IgD-negative memory B cell (primary cell): ENCODE measurements around the gene CACNB1. TPM values are rescaled to one million over a fixed set of nuclear protein-coding genes. Genes with fewer than 3 reads are reported as not detected.

Experiments
- H3K27ac Mint-ChIP-seq, 3 donors: one replicate each; pipeline ENCODE4 v1.8.0; 2020 to 2022; ENCODE audit warnings: mild to moderate bottlenecking in 3 of 3, mixed read lengths in 3 of 3, moderate library complexity in 1 of 3
- H3K27me3 Mint-ChIP-seq: one replicate; pipeline ENCODE4 v1.8.0; 2021; ENCODE audit warnings: mixed read lengths
- H3K36me3 Mint-ChIP-seq: one replicate; pipeline ENCODE4 v1.8.0; 2020; ENCODE audit warnings: mild to moderate bottlenecking, mixed read lengths
- H3K4me1 Mint-ChIP-seq, 3 donors: one replicate each; pipeline ENCODE4 v1.8.0; 2020 to 2022; ENCODE audit warnings: mixed read lengths in 3 of 3, mild to moderate bottlenecking in 1 of 3
- H3K4me3 Mint-ChIP-seq, 4 donors: one replicate each; pipeline ENCODE4 v1.8.0; 2020 to 2022; ENCODE audit warnings: mild to moderate bottlenecking in 4 of 4, mixed read lengths in 4 of 4, moderate library complexity in 3 of 4
- H3K9me3 Mint-ChIP-seq, 3 donors: one replicate each; pipeline ENCODE4 v1.8.0; 2020 to 2021; ENCODE audit warnings: mixed read lengths in 3 of 3, mild to moderate bottlenecking in 1 of 3
- polyA plus RNA-seq: library from polyadenylated mRNA; unstranded; fragments of 300-500 nt; fragmentation: Illumina TruSeq; gene quantifications from one replicate; pipeline ENCODE4 v1.2.3, GENCODE V29; 2021

The CACNB1 gene
- polyA plus RNA-seq, 1 donor from 2014 or later, result 0.45 TPM

DNA sequence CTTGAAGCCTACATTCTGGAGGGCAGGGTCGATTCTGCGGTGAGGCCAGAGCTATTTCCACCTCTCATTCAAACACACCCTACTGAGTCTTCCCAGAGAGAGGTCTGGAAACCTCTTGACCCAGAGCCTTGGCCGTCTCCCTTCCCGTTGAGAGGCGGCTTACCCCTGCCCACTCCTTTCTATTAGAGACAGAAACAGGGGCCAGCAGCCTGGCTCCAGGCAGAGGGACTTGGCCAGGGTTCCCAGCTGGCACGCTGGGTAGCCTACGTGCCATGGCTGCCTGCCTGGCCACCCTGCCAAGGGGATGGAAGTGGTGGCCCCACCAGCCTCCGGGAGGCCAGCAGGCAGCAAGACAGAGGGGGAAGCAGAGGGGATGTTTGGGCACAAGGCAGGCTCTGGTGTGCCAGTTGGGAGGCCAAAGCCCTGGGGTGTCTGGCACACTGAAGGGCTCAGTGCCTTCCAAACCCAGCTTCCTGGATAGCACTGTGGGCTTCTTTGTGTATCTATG lies 22.2 kb upstream of the CACNB1 start:
- H3K4me1 Mint-ChIP-seq, result peaks cover 0 to 4% (median 3%) of the 10 kb centered on the region in 3 donors
- H3K27ac Mint-ChIP-seq, result peak overlapping the region in 1 of 3 donors; percentile 80
- H3K36me3 Mint-ChIP-seq, result no peaks in the 10 kb centered on the region
- H3K9me3 Mint-ChIP-seq, result no peaks in the 10 kb centered on the region
- H3K27me3 Mint-ChIP-seq, result peaks cover 21% of the 10 kb centered on the region
- H3K4me3 Mint-ChIP-seq, result no peak overlapping the region

DNA sequence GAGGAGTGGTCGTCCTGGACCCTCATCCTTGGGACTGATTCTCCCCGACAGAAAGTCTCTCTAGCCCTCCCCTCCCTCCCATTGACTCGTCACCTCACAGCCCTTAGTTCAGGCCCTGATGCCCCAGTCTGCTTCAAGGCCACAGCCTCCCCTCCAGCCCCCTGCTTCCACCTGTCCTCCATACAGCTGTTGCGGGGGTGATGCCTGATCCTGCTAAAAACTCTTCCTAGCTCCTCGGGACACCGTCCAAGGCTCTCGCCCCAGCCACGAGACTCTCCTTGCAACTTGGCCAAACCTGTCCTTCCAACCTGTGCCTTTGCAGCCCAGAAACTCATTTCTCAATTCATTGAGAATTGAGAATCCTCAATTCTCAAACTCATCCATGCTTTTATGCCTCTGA lies 21.4 kb upstream of the CACNB1 start:
- Mint-ChIP-seq H3K36me3 (no peaks in the 10 kb centered on the region), H3K4me3 (no peak overlapping the region), H3K27ac (peak overlapping the region in 1 of 3 donors; percentile 80), H3K4me1 (peaks cover 0 to 4% (median 3%) of the 10 kb centered on the region in 3 donors), H3K27me3 (peaks cover 20% of the 10 kb centered on the region), H3K9me3 (no peaks in the 10 kb centered on the region)

DNA sequence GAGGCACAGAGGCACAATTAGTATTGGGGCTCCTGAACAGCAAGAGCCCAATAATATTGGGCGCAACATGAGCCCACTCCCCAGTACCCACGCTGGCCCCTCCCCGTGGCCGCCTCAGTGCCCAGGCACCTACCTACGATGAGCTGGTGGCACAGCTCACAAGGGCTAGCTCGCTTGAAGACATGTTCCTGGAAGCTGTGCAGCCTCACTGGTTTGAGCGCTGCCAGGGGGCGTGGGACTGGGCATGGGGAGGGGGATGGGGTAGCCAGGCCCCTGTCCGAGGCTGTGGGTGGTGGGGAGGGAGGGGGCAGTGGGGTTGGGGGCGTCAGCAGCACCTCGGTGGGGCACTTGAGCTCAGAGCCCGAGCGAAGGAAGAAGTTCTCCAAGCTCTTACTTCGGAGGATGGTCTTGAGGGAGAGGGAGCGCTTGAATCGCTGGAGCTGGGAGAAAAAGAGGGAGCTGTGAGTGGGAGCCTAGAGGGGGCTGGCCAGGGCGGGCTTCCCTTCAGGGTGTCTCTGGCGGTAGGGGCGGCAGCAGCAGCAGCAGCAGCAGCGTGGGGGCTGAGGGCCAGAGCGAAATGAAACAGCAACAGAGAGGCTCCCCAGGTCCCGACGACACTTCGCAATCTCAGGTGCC lies 20.4 kb upstream of the CACNB1 start:
- no peak overlapping the region for H3K4me3 Mint-ChIP-seq
- no peak overlapping the region for H3K27ac Mint-ChIP-seq
- H3K4me1 Mint-ChIP-seq, result peaks cover 0 to 4% (median 1%) of the 10 kb centered on the region in 3 donors

DNA sequence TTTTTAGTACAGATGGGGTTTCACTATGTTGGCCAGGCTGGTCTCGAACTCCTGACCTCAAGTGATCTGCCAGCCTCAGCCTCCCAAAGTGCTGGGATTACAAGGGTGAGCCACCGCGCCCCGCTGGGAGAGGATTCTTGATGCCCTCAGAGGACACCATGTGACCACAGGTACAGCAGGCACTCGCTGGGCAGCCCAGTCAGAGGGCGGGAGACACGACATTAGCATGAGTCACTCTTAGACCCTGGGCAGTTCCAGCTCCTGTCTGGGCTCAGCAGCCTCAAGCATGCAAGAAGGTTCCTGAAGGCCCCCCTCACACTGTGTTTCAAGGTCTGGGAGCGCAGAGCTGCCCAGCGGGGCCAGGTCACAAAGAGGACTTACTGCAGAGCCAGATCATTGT lies 16.4 kb upstream of the CACNB1 start:
- H3K36me3 Mint-ChIP-seq, result no peaks in the 10 kb centered on the region
- H3K4me3 Mint-ChIP-seq, result no peak overlapping the region
- H3K9me3 Mint-ChIP-seq, result no peaks in the 10 kb centered on the region
- peaks cover 5 to 8% (median 7%) of the 10 kb centered on the region in 3 donors for H3K4me1 Mint-ChIP-seq
- H3K27ac Mint-ChIP-seq, result no peak overlapping the region
- peaks cover 23% of the 10 kb centered on the region for H3K27me3 Mint-ChIP-seq

More for the DNA sequence above, 20.4 kb upstream of the CACNB1 start:
- no peaks in the 10 kb centered on the region for H3K9me3 Mint-ChIP-seq
- no peaks in the 10 kb centered on the region for H3K36me3 Mint-ChIP-seq
- peaks cover 20% of the 10 kb centered on the region for H3K27me3 Mint-ChIP-seq

DNA sequence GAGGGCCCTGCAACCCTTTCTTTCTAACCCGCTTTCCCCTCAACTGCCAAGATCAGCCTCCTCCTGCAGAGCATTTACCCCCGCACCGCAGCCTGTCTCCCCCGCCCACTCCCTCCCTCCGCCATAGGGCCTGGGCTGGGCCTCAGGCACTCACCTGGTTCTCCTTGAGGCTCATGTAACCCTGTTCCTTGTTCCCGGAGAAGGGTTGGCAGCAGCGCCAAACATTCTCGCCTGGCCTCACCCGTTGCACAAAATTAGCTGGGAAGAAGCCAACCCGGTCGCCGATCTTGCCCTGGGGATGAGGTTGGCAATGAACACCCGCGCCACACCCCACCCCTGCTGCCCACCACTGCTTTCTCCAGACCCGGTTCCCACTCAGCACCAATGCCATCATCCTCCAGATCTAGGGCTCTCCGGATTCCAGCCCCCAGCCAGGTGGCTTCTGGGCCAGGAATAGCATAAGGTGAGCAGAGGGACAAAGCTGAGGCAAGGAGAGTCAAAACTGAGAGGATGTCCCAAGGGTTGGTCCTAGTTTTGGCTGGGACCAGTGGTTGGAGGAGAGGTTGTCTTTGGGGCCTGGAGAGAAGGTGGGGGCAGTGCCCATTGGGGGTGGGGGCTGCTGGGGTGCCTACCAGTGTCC lies 15.5 kb upstream of the CACNB1 start:
- no peak overlapping the region for H3K27ac Mint-ChIP-seq
- no peak overlapping the region for H3K4me3 Mint-ChIP-seq
- H3K27me3 Mint-ChIP-seq, result peaks cover 23% of the 10 kb centered on the region
- H3K36me3 Mint-ChIP-seq, result no peaks in the 10 kb centered on the region
- H3K9me3 Mint-ChIP-seq, result no peaks in the 10 kb centered on the region
- H3K4me1 Mint-ChIP-seq, result peaks cover 10 to 16% (median 13%) of the 10 kb centered on the region in 3 donors

DNA sequence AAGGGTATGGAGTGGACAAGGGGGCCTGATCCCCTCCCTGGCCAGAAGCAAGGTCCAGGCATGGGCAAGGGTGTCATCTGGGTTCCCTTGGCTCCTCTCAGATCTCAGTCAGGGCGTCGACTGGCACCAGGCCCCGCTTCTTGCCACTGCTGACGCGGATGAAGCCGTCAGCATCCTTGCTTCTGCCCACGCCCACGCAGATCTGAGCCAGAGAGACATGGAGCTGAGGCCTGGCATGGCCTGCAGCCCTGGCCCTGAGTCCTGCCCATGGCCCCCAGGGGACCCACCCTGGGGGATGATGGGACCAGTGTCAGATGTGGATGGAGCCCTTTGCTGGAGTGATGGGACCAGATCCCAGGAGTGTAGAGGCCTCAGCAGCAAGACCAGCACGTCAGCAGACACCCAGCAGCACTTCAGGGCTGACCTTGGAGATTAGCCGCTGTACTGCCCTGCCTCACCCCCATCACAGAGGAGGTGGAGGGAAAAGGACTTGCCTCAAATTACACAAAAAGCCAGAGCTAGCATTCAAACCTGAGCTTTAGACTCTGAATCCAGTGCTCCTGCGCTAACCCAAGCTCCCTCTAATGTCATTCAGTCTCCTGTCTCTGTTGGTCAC lies 14.8 kb upstream of the CACNB1 start:
- H3K27me3 Mint-ChIP-seq, result peaks cover 23% of the 10 kb centered on the region
- peaks cover 11 to 17% (median 14%) of the 10 kb centered on the region in 3 donors for H3K4me1 Mint-ChIP-seq
- no peaks in the 10 kb centered on the region for H3K9me3 Mint-ChIP-seq
- no peak overlapping the region for H3K27ac Mint-ChIP-seq
- H3K36me3 Mint-ChIP-seq, result no peaks in the 10 kb centered on the region
- H3K4me3 Mint-ChIP-seq, result peak overlapping the region in 1 of 4 donors; percentile 63

DNA sequence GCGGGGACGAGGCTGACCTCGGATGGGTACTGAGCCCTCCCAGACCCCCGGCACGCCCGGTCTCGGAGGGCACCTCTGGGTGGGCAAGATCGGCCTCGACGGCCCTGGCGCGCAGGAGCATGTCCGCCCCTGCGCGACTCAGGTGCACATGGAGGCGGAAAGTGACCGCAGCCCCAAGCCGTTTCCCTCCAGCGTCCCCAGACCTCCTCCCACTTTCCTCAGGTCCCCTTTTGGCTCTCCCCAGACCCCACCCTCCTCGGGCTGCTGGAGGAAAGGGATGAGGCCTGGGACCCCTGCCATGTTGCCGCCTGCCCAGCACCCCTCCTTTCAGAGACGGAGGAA lies 12.6 kb upstream of the CACNB1 start:
- Mint-ChIP-seq H3K9me3 (no peaks in the 10 kb centered on the region), H3K36me3 (no peaks in the 10 kb centered on the region), H3K27me3 (peaks cover 14% of the 10 kb centered on the region), H3K4me1 (peaks cover 15 to 23% (median 20%) of the 10 kb centered on the region in 3 donors), H3K4me3 (peak overlapping the region in 3 of 4 donors; percentile 26 to 90 (median 78)), H3K27ac (no peak overlapping the region)

DNA sequence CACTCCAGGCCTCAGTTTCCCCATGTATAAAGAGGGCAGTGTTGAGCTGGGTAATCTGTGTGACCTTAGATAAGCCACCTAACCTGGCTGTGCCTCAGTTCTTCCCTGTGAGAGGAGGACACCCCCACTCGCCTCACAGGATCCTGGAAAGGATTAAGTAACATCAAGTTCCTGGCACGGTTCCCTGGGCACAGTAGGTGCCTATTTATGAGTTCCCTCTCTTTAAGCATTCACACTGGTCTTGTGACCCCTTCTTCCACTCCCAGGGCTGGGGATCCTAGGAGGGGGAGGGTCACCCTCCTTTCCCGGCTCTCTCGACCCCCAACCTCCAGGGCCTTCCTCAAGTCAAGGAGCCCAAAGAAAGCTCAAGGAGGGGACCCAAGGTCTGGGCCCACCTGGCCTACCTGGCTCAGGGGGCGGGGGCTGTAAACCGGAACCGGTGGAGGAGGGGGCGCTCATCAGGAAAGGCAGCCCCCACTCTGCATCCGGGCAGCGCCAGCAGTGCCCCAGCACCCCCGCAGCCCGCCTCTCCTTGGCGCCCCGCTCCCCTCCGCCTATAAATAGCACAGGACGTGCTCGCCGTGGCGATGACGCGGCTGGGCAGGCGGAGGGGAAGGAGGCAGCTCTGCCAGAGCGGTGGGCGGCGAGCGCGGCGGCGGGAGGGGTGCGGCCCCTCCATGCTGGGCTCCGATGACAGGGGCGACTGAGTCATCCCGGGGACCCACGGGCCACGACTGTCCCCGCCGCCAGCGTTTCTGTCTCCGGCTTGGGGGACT lies 12.0 kb upstream of the CACNB1 start:
- Mint-ChIP-seq H3K27me3 (peaks cover 14% of the 10 kb centered on the region), H3K9me3 (no peaks in the 10 kb centered on the region), H3K27ac (peak overlapping the region; percentile 4 to 90 (median 10)), H3K4me3 (peak overlapping the region; percentile 34 to 90 (median 72)), H3K36me3 (no peaks in the 10 kb centered on the region), H3K4me1 (peaks cover 15 to 23% (median 20%) of the 10 kb centered on the region in 3 donors)

DNA sequence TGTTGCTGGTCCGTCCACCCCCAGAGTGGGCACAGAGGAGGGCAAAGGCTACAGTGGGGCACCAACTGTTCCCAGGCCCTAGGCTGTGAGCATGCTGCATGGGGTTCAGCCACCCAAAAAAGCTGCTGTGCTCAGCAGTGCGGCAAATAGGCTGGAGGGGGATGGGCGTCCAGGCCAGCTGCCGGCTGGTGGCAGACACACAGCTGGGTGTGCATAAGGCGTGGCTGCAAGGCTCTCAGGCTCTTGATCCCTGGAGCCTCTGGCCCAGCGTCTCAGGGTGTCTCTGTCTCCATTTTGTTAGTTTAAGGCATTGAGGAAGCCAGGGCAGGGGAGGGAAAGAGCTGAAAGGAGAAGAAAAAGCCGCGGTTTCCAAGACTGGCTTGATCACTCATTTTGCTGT lies 11.4 kb upstream of the CACNB1 start:
- Mint-ChIP-seq H3K4me3 (peak overlapping the region; percentile 34 to 90 (median 72)), H3K36me3 (no peaks in the 10 kb centered on the region), H3K4me1 (peaks cover 15 to 23% (median 20%) of the 10 kb centered on the region in 3 donors), H3K27me3 (peaks cover 14% of the 10 kb centered on the region), H3K27ac (peak overlapping the region; percentile 4 to 90 (median 10)), H3K9me3 (no peaks in the 10 kb centered on the region)

DNA sequence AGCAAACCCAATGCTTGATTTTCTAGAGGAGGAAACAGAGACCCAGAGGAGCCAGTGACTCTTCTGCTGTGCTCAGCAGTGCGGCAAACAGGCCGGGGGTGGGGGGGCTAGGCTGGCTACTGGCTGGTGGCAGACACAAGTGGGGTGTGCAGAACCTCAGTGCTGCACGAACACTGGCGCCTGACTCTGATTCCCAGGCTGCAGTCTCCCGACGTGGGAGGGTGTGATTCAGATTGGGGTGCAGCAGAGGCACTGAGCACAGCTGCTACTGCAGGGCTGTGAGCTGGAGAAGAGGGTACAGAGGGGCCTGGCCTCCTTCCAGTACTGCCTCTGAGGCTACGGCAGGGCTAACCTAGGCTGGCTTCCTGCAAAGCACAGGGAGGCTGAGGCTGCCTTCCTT lies 10.7 kb upstream of the CACNB1 start:
- H3K27me3 Mint-ChIP-seq, result peaks cover 14% of the 10 kb centered on the region
- peak overlapping the region in 2 of 4 donors; percentile 72 to 82 for H3K4me3 Mint-ChIP-seq
- H3K4me1 Mint-ChIP-seq, result peaks cover 17 to 23% (median 20%) of the 10 kb centered on the region in 3 donors
- no peaks in the 10 kb centered on the region for H3K9me3 Mint-ChIP-seq
- no peaks in the 10 kb centered on the region for H3K36me3 Mint-ChIP-seq
- peak overlapping the region in 1 of 3 donors; percentile 90 for H3K27ac Mint-ChIP-seq

DNA sequence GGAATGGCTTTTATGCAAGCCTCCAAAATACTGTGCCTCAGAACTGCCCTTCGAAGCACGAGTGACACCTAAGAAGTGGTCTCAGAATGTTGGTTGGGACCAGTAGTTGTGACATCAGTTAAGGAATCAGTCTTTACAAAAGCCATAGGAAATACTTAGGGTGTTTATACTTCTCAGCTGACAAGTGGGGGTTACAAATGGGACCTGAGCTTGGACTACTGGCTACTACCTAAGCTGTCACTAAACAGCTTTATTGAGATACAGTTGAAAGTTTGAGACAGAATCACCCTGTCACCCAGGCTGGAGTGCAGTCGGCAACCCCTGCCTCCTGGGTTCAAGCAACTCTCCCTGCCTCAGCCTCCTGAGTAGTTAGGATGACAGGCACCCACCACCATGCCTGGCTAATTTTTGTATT lies 7.7 kb upstream of the CACNB1 start:
- Mint-ChIP-seq H3K27me3 (peaks cover 8% of the 10 kb centered on the region), H3K4me1 (peaks cover 27 to 36% (median 34%) of the 10 kb centered on the region in 3 donors), H3K27ac (peak overlapping the region in 1 of 3 donors; percentile 77), H3K36me3 (peaks cover 4% of the 10 kb centered on the region), H3K9me3 (no peaks in the 10 kb centered on the region), H3K4me3 (peak overlapping the region in 1 of 4 donors; percentile 95)

DNA sequence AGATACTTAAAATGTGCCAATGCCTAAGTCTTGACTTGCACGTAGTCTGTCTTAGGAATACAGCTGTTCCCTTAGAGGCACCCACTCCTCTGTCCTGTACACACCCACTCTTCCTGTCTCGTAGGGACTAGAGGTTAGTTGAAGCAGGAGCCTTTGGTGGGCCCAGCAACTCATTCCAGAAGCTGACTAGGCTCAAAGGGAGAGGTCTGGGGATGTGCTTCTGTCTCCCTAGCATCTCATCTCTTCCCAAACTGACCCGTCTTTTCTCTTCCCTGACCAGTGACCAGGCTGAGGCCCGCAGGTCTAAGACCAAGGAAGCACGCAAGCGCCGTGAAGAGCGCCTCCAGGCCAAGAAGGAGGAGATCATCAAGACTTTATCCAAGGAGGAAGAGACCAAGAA lies 6.8 kb upstream of the CACNB1 start:
- H3K4me1 Mint-ChIP-seq, result peaks cover 30 to 40% (median 38%) of the 10 kb centered on the region in 3 donors
- H3K36me3 Mint-ChIP-seq, result peaks cover 4% of the 10 kb centered on the region
- no peaks in the 10 kb centered on the region for H3K9me3 Mint-ChIP-seq
- H3K27me3 Mint-ChIP-seq, result peaks cover 4% of the 10 kb centered on the region
- H3K27ac Mint-ChIP-seq, result peak overlapping the region in 2 of 3 donors; percentile 74 to 77
- H3K4me3 Mint-ChIP-seq, result peak overlapping the region in 1 of 4 donors; percentile 95

DNA sequence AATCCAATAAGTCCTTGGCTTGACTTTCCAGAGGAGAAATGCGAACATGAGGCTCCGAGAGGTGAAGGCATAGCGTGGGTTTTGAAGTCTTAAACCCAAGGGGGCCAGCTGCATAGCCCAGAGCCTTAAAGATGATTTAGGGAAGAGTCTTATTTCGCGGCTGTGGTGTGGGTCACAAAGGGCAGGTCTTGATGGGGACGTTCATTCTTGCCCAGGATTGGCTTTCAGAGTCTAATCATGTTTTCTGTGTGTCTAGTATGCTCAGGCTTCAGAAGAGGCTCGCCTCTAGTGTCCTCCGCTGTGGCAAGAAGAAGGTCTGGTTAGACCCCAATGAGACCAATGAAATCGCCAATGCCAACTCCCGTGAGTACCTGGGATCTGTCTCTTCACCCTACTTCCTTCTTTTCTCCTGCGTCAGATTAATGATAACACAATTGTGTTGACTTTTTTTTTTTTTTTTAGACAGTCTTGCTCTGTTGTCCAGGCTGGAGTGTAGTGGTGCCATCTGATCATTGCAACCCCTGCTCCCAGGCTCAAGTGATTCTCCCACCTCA lies 3.6 kb upstream of the CACNB1 start:
- Mint-ChIP-seq H3K36me3 (peaks cover 4% of the 10 kb centered on the region), H3K4me3 (peak overlapping the region; percentile 93 to 98 (median 94)), H3K9me3 (no peaks in the 10 kb centered on the region), H3K27me3 (no peaks in the 10 kb centered on the region), H3K4me1 (peaks cover 17 to 36% (median 26%) of the 10 kb centered on the region in 3 donors), H3K27ac (peak overlapping the region; percentile 99 to 100 (median 99))
